IPS DF 6.9 (cell line): ENCODE measurements around the gene SDF4.

Experiments
- DNase-seq: peaks from one replicate; pipeline ENCODE4 v3.0.0-alpha.2; 2013; ENCODE audit warnings: low read depth, low spot score
- H3K27ac ChIP-seq: one replicate; pipeline ENCODE4 v1.5.1; 2013; ENCODE audit warnings: low read length, control low read depth
- H3K27me3 ChIP-seq: 2 replicates; pipeline ENCODE4 v1.6.1; 2013; ENCODE audit warnings: mild to moderate bottlenecking, low read length; ENCODE audit not compliant: control insufficient read depth, insufficient read depth
- H3K36me3 ChIP-seq: 2 replicates; pipeline ENCODE4 v1.6.1; 2013; ENCODE audit warnings: low read length; ENCODE audit not compliant: control insufficient read depth, insufficient read depth
- H3K4me1 ChIP-seq: 2 replicates; pipeline ENCODE4 v1.6.1; 2013; ENCODE audit warnings: low read length; ENCODE audit not compliant: control insufficient read depth, insufficient read depth
- H3K4me3 ChIP-seq: 2 replicates; pipeline ENCODE4 v1.5.1; 2013; ENCODE audit warnings: mild to moderate bottlenecking, low read length
- H3K9me3 ChIP-seq: 2 replicates; pipeline ENCODE4 v1.6.1; 2013; ENCODE audit warnings: low read length, inconsistent platforms; ENCODE audit not compliant: control insufficient read depth, insufficient read depth
- WGBS: extraction: QIAGEN DNeasy Blood & Tissue Kit; methylation state at CpG from one replicate; pipeline ENCODE4 v1.1.7; 2013; ENCODE audit warnings: mixed read lengths, missing lambda C conversion rate; ENCODE audit not compliant: insufficient read length, insufficient coverage; 5-methylcytosine and 5-hydroxymethylcytosine counted together

The SDF4 gene

DNA sequence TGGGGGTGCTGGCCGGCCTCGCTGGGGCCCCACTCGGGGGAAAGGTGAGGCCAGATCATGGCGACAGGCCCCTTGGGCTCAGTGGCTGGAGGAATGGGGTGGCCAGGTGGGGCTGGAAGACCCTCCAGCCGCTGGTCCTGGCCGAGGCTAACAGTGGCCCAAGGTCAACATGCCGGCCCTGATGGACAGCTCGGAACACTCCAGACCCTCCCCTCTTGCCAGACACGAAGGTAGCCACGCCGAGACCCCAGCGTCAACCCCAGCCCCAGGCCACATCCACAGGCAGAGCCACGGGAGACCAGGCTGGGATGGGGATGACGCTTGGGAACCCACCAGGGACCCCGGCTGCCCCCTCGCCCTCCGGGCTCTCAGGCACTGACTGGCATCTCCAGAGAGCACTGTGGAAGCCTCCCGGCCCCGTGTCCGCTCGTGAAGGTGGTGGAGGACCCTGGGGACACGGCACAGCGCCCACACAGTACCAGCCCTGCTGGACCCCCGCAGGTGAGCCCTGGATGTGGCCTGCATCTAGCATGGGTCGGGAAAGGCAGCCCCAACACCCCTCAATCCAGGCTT is 15.6 kb upstream of the SDF4 start:
- Histone ChIP-seq H3K4me3 (no peak overlapping the region), H3K36me3 (peaks cover under 1% of the 10 kb centered on the region; the same call in 1 of the 2 replicates), H3K27ac (no peak overlapping the region), H3K9me3 (no peaks in the 10 kb centered on the region), H3K27me3 (no peaks in the 10 kb centered on the region; the same call in 1 of the 2 replicates), H3K4me1 (peaks cover 8% of the 10 kb centered on the region)
- no peak for DNase-seq
- WGBS = no CpG with 5 or more reads among the region's 25 CpGs

DNA sequence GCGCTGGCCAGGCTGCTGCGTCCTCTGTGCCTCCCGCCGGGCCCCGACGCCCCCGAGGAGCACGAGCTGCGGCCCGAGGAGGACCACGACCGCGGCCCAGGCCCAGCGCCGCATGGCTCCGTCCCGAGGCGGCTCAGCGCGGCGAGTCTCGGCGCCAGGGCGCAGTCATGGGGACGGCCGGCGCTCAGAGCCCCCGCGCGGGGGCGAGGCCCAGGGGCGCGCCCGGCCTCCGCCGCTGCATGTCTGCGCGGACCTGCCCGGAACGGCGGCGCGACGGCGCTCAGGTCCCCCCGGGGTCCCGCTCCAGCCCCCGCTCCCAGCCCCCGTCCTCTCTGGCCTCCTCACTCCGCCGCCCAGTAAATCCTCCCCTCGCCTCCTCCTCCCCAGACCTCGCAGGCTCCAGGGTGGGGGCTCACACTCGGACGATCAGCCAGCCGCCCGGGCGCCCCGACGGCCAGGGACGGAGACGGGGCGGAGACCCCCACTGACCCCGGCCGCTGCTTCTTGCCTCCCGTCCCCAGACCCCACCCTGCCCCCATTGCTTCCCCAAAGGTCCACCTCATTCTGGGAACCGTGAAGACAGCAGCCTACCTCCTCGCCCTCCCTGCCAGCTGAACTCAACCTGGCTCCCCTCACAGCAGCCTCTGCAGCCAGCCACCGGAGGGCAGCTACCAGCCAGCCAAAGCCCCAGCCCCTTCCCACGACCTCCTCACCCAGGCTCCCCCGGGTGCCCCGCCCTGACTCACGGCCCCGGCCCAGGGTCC is 15.0 kb upstream of the SDF4 start, which contains the start of gene C1QTNF12:
Gene C1QTNF12, minus strand, starts transcription at position 146 of the 764 bp plus-strand sequence. Its CDS starts 32 bp downstream, at position 114.
- Histone ChIP-seq H3K27me3 (no peaks in the 10 kb centered on the region; the same call in 1 of the 2 replicates), H3K36me3 (no peaks in the 10 kb centered on the region), H3K27ac (no peak within 1 kb of the TSS), H3K4me3 (peak within 1 kb of the TSS; percentile 29), H3K4me1 (peaks cover 8% of the 10 kb centered on the region), H3K9me3 (no peaks in the 10 kb centered on the region)
- no peak for DNase-seq
- WGBS = no CpG with 5 or more reads among the region's 74 CpGs

DNA sequence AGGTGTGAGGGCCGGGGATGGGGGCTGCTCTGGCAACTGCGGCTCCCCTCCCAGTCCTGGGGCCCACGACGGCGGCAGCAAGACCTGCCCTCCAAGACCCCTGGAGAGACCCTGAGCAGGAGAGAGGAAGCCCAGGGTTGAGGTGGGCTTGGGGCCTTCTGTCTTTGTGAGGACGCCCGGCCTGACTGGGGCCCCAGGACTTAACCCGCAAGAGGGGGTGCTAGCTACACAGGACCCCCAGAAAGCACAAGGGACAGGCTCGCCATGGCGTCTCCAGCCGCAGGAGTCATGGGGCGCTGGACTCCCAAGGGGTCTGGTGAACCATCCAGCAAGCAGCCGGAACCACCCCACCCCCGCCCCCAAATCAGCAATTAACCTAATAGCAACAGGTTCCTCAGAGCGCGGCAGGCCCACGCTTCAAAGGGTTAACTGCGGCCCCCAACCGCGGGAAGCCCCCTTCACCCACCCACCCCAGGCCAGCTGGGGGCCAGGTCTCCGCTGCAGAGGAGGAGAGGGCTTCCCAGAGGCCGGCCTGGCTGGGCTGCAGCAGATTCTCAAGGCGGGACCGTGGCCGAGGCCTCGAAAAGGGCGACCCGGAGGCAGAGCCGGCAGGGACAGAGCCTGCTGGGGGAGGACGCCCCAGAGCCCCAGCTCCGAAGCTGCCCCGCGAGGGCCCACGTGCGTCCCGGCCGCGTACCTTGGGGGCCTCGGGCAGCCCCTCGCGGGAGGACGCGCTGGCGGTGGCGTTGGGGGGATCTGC is 14.2 kb upstream of the SDF4 start:
- Histone ChIP-seq H3K36me3 (no peaks in the 10 kb centered on the region), H3K9me3 (no peaks in the 10 kb centered on the region), H3K4me1 (peaks cover 8% of the 10 kb centered on the region), H3K27ac (no peak overlapping the region), H3K27me3 (no peaks in the 10 kb centered on the region; the same call in 1 of the 2 replicates), H3K4me3 (peak overlapping the region; percentile 29; the same call in 1 of the 2 replicates)
- no CpG with 5 or more reads among the region's 45 CpGs for whole genome bisulfite sequencing
- no peak for DNase-seq

DNA sequence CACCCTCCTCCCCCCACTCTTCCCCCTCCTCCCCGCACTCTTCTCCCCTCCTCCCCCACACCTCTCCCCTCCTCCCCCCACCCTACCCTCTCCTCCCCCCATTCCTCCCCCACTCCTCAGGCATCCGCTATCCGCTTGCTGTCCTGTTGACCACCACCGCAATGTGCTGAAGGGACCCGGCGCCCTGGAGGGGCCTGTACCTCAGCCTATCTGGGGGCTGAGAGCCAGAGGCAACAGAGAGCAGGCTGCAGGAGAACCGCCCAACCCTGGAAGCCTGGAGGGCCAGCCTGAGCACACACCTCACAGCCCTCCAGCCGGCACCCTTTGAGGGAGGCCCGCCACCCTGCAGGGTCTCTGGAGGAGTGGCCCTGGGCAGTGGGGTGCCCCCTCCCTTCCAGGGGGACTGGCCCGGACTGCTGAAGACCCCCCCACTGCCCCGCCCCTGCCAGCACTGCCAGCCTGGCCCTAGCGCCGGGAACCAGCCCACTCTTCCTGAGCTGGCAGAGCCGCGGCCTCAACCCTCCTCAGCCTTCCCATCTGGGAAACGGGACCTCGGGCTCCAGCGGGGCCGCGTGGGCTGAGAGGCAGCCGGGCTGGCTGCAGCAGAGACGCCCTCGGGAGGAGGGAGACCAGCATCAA is 13.5 kb upstream of the SDF4 start:
- no peaks in the 10 kb centered on the region for H3K9me3 ChIP-seq
- H3K4me1 ChIP-seq = peaks cover 8% of the 10 kb centered on the region
- no peak for DNase-seq
- H3K4me3 ChIP-seq = no peak overlapping the region
- no CpG with 5 or more reads among the region's 23 CpGs for WGBS
- no peak overlapping the region for H3K27ac ChIP-seq
- H3K36me3 ChIP-seq = no peaks in the 10 kb centered on the region
- H3K27me3 ChIP-seq = no peaks in the 10 kb centered on the region; the same call in 1 of the 2 replicates

DNA sequence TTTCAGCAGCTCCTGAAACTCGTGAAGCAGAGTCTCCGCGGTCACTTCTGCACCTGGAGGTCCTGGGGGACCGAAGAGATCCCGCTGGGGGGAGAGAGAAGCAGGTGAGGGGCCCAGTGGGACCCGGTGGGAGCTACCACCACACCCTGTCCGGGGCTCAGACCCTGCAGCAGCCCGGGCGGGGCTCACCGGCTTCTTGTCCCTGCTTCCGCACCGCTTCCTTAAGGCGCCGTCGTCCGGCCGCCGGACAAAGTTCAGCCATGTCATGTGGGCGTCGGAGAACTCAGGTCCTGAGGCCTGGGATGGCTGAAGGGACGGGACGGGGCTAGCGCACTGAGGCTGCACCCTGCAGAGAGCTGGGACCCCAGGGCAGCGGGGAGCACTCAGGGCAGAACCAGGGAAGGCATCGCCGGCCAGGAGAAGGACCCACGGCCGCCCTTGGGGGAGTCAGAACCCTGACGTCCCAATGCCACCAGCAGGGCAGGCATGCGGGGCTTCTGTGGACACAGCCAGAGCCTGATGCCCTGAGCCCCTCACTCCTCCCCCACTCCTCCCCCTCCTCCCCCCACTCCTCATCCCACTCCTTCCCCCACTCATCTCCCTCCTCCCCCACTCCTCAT is 12.5 kb upstream of the SDF4 start:
- no CpG with 5 or more reads among the region's 30 CpGs for WGBS
- peaks cover 8% of the 10 kb centered on the region for H3K4me1 ChIP-seq
- H3K27me3 ChIP-seq = no peaks in the 10 kb centered on the region; the same call in 1 of the 2 replicates
- no peak overlapping the region for H3K4me3 ChIP-seq
- H3K9me3 ChIP-seq = no peaks in the 10 kb centered on the region
- no peaks in the 10 kb centered on the region for H3K36me3 ChIP-seq
- DNase-seq = no peak
- H3K27ac ChIP-seq = no peak overlapping the region

DNA sequence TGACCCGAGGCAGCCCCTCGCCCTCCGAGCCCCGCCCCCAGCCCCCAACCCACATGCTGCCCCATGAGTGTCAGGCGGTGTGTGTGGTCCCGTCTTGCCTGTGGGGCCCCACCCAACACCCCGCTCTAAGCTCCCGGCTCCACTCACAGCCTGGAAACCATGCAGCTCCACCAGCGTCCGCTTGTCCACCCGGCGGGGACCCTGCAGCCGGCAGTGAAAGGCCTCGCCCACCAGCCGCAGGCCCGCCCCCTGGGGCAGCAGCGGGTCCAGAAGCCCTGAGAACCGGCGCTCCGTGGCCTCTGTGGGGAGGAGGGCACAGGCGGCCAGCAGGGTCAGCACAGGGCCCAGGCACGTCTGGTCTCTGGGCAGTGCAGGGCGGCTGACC is 12.0 kb upstream of the SDF4 start:
- Histone ChIP-seq H3K36me3 (no peaks in the 10 kb centered on the region), H3K27ac (no peak overlapping the region), H3K27me3 (no peaks in the 10 kb centered on the region; the same call in 1 of the 2 replicates), H3K9me3 (no peaks in the 10 kb centered on the region), H3K4me1 (peaks cover 8% of the 10 kb centered on the region), H3K4me3 (no peak overlapping the region)
- WGBS = no CpG with 5 or more reads among the region's 23 CpGs
- DNase-seq = no peak

DNA sequence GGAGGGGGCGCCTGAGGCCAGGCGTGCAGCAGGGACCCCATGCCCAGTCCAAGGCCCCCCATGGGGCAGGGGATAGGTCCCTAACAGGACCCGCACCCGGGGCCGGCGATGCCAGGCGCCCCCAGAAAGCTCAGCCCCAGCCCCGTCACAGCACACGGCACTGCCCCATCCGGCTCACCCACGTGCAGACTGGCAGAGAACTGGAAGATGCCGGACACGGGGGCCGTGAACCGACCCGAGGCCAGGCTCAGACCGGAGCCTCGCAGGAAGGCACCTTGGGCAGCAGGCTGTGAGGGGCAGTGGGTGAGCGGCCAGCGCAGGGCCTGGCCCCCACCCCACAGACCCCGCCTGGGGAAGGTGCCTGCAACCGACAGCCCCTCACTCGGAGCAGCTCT is 11.5 kb upstream of the SDF4 start:
- no peak for DNase-seq
- Histone ChIP-seq H3K27me3 (no peaks in the 10 kb centered on the region; the same call in 1 of the 2 replicates), H3K4me1 (peaks cover 8% of the 10 kb centered on the region), H3K9me3 (no peaks in the 10 kb centered on the region), H3K27ac (no peak overlapping the region), H3K36me3 (no peaks in the 10 kb centered on the region), H3K4me3 (no peak overlapping the region)
- no CpG with 5 or more reads among the region's 23 CpGs for WGBS

DNA sequence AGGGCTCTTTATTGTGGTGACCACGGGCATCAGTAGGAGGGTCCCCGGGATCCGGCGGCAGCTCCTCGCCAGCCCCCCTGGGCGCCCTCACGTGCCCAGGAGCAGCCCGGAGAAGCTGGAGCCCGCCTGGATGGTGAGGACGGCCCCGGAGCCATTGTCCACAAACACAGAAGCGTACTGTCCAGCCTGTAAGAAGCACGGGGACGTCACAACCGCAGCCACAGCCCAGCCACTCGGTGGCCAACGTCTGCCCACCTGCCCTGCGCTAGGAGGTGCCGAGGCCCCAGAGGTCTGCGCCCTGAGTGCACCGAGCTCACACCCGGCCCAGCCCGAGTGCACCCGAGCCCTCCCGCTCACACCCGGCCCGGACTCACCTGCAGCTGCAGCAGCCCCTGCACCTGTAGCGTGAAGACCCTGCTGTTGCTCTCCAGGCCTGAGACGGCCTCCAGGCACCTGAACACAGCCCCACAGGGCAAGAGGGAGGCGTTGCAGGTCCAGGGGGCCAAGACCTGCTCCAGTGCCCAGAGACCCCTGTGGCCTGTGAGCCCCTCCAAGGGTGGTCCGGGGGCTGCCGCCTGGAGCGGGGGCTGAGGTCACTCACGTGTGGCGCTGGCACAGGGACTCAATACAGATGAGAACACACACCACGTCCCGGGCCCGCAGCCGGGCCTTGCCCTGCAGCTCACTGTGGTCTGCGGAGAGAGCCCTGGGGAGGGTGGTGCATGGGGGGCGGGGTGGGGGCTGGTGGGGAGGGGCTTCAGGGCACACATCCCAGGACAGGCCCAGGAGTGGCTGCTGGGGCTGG is 10.9 kb upstream of the SDF4 start:
- no peak overlapping the region for H3K4me3 ChIP-seq
- no peak overlapping the region for H3K27ac ChIP-seq
- H3K9me3 ChIP-seq = no peaks in the 10 kb centered on the region
- peaks cover 8% of the 10 kb centered on the region for H3K4me1 ChIP-seq
- no peaks in the 10 kb centered on the region for H3K36me3 ChIP-seq
- H3K27me3 ChIP-seq = no peaks in the 10 kb centered on the region; the same call in 1 of the 2 replicates
- WGBS = no CpG with 5 or more reads among the region's 41 CpGs
- DNase-seq = no peak

DNA sequence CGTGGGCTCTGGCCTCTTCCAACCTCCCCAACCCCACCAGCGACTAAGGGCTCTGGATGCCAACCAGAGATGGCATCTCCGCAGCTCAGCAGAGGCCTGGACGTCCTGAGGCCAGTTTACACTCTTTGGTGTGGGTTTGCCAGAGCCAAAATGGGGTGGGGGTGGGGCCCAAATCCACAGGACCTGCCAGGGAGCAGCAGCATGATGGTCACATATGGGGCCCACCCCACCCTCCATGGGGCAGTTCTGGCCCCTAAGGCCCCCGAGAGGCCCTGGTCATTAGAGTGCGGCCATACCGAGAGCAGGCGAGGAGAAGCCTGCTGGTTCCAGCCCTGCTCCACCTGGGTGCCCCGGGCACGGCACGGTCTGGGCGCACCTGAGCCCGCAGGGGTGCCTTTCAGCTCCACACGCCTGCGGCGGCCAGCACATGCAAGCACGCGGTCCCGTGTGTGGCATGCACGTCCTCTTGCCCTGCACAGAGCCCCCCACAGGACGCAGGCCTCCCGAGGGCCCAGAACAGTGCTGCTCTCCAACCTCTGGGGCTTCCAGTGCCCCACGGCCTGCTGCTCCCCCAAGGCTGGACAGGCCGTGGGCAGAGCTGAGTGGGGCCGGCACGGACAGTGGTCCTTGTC is 9.9 kb upstream of the SDF4 start:
- no CpG with 5 or more reads among the region's 26 CpGs for WGBS
- H3K36me3 ChIP-seq = no peaks in the 10 kb centered on the region
- H3K9me3 ChIP-seq = no peaks in the 10 kb centered on the region
- no peak overlapping the region for H3K4me3 ChIP-seq
- H3K4me1 ChIP-seq = peaks cover 8% of the 10 kb centered on the region
- no peak for DNase-seq
- H3K27ac ChIP-seq = no peak overlapping the region
- H3K27me3 ChIP-seq = no peaks in the 10 kb centered on the region; the same call in 1 of the 2 replicates
